HG03565 (cell line): ENCODE results near the gene A3GALT2.
"Not testable (repeated sequence)": the region's sequence is repeated elsewhere in the genome, so short reads cannot be mapped to it uniquely, and the experiment has no call there.

ENCODE experiments used
- ATAC-seq: cut with Tn5 transposase; IDR thresholded peaks from one replicate; pipeline ENCODE4 v1.9.1; 2021; ENCODE audit warnings: mild to moderate bottlenecking, moderate library complexity; ENCODE audit not compliant: unreplicated experiment

The A3GALT2 gene

DNA sequence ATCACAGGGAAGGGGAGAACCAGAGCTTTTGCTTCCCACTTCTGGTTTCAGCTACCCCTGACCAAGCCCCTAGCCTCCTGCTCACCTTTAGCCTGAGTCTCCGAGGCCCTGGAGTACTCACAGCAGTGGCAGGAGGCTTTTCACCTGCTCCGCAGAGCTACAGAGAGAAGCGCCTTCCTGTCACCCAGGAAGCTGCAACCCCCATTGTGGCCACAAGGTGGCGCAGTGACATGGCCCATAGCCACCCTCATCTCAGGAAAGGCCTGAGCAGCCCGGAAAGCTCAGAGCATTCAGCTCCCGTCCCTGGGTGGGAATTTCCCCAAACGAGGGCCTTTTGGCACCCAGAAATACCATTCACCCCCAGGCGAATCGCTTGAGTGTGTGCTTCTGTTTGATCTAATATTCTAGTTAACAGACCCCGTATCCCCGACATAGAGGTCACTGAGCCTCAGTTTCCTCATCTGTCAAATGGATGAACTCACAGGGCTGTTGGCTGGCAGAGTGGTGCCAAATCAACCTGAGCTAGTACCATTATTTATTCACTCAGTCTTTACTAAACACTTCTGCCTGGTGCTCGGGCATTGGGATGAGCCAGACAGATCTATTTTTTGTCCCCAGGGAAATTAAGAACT is 25.3 kb downstream of the A3GALT2 start:
- ATAC-seq, result no peak

DNA sequence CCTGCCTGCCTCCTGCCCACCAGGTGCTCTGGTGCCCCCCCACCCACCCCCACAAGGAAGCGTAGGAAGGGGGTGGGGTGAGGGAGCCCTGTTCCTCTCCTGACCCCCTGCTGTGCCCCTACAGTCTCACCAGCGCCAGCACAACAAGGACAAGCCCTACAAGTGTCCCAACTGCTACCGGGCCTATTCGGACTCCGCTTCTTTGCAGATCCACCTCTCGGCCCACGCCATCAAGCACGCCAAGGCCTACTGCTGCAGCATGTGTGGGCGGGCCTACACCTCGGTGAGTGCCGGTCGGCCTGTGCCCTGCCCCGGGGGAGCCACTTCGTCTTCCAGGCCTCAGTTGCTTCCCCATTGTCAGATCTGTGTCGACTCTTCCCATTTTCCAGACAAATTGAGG is 25.9 kb downstream of the A3GALT2 start:
- no peak for ATAC-seq

DNA sequence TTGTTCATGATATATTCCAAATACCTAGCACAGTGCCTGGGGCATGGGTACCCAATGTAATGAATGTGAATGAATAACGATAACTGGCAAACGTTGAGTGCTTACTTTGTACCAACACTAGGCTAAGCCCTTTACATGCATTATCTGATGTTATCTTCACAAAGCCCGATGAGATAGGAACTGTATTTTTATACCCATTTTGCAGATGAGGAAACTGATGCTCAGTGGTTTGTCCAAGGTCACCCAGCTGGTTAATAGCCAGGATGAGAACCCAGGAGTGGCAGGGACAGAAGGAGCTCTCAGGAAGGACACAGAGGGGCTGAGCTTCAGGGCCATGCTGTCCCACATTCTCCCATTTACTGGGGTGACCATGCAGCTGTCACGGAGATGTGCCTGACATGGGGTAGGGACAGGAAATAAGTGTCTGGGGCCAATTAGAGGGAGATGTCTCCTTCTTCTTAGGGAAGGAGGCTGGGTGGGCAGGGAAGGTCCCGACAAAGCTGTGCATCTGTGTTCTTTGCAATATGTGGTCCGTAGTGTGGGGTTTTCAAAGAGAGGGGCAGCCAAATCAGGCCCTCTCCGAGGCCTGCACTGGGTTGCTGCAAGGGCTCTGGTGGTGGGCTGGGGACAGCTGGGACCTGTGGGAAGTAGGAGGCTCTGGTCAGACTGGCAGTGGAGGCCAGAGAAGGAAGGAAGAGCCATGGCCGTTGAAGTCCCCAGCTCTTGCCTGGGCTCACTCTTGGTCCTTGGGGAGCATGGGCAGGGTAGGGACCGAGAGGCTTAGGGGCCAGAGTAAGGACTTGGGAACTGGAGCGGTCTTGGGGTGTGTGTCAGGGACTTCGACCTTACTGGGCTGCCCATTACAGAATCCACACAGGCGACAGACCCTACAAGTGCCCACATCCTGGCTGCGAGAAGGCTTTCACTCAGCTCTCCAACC is 26.6 kb downstream of the A3GALT2 start:
- no peak for ATAC-seq

DNA sequence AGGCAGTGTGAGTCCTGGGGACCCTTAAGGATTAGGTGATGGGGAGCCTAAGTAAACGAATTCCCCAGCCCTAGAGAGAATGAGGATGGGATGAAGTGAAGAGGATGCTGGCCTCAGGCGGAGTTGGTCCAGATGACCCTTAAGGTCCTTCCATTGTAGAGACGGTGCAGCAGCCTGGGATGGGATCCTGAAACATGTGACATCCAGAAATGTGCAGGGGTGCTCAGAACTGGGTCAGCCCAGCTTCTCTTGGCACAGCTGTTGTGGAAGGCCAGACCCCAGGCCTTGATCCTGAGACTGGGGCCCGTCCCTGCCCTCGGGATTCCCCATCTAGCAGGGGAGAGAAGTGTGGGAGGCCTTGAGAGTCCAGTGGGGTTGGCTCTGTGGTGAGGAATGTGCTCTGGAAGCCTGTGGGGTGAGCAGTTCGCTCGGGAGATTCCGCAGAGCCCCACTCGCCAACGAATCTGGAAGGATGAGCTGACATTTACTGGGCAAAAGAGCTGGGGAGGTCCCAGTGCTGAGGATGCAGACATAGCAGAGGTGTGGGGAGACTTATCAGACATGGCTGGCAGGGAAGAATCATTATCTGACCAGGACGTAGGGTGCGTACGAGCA is 28.1 kb downstream of the A3GALT2 start:
- ATAC-seq, result no peak

DNA sequence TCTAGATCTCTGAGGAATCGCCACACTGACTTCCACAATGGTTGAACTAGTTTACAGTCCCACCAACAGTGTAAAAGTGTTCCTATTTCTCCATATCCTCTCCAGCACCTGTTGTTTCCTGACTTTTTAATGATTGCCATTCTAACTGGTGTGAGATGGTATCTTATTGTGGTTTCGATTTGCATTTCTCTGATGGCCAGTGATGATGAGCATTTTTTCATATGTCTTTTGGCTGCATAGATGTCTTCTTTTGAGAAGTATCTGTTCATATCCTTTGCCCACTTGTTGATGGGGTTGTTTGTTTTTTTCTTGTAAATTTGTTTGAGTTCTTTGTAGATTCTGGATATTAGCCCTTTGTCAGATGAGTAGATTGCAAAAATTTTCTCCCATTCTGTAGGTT is 30.3 kb downstream of the A3GALT2 start:
- not testable (repeated sequence) for ATAC-seq

DNA sequence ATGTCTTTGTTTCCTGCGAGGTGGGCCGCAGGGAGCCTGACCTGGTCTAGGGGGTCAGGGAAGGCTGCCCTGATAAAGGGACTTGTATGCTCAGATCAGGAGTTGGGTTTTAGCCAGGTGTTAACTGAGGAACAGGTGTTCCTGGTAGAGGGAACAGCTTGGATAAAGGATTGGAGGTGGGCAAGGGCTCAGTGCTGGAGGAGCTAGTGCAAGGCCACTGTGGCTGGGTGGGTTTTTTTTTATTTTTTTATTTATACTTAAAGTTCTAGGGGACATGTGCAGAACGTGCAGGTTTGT is 31.1 kb downstream of the A3GALT2 start:
- ATAC-seq, result no peak

DNA sequence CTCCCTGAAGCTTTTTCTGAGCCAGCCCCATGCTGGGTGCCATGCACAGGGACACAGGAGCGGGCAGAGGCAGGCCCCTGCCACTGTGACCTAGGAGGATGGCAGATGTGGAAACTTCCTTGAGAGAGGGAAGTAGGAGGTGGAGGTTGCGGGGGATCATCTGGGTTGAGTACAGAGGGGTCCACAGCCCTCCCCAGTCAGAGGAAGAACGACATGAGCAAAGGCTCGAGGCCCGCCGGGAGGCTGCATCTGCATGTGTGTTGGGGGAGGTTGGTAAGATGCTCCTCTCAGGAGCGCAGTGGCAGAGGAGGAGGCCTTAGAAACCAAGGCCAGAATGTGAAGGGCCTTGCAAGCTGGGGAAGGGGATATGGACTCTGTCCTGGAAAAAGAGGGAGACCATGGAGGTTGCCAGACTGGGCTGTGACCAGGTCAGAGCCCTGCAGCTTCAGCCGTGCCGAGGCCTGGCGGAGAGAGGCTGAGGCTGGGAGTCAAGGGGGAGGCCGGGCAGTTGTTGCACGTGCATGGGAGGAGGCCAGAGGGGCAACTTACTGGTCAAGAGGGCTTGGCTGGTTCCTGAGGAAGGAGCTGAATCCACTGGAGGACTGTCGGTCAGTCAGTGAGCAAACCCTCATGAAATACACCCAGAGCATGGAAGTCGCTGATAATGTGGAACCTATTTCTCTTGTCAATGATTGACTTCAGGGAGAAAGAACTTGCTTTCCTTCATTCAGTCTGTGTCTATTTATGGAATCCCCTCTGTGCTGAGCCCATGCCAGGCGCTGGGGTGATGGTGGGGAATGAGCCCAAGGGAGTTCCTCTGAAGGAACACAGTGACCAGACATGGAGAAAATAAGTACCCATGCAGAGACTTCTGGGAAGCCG is 31.7 kb downstream of the A3GALT2 start:
- no peak for ATAC-seq

DNA sequence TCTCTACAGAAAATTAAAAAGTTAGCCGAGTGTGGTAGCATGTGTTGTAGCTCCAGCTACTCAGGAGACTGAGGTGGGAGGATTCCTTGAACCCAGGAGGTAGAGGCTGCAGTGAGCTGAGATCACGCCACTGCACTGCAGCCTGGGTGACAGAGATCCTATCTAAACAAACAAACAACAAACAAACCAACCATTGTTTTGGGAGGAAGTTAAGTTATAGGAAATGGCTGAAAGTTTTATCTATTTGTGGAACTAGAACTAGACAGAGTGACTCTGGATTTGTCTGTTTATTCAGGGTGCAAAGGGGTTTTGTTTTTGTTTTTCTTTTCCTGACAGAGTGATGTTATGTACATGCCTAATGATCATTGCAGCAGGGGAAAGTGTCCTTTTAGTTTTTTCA is 33.6 kb downstream of the A3GALT2 start:
- ATAC-seq, result no peak

DNA sequence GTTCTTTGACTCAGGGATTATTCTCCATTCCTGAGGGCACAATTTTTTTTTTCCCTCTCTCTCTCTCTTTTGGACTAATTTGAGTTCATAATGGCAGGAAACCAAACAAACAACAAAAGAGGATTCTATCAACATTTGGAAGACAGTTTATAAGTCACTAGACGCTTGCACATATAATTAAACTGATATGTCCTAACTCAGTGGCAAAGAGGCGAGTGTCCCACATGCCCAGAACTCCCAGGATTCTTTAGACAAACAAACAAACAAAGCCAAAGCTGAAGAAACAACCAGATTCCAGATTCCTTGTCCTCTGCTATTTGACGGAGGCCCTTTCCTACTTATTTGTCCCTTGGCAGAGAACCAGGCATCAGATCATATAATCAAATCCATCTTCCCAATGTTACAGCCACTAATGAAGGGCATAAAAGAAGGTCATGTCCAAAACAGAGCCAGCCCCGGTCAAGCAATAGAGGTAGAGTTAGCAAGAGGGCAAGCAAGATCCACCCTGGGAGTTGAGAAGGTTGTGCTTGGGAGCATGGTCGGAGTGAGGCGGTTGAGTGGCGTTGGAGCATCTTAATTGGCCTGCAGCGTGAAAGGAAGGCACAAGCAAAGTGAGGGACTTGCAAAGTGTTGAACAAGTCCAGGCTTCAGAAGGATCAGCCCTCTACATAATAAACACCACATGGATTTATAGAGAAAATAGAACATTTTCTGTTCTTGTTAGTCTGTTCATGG is 34.3 kb downstream of the A3GALT2 start:
- no peak for ATAC-seq

DNA sequence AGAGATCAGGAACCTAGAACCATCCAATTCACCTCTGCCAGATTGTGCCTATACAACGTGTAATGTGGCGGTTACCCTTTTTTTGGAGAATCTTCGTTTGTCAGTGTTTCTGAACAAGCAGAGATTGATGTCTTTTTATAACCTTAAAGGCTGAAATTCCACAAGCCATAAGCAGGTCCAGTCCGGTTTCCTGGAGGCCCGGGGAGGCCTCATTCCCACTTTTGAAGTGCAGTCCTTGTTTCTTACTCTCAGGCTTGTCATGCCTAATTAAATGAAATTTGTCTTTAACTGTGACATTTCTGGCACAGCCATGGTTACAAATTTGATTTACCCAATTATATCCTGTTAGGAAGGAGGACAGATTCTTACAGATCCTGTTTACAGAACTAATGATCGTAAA is 36.8 kb downstream of the A3GALT2 start:
- ATAC-seq, result no peak

DNA sequence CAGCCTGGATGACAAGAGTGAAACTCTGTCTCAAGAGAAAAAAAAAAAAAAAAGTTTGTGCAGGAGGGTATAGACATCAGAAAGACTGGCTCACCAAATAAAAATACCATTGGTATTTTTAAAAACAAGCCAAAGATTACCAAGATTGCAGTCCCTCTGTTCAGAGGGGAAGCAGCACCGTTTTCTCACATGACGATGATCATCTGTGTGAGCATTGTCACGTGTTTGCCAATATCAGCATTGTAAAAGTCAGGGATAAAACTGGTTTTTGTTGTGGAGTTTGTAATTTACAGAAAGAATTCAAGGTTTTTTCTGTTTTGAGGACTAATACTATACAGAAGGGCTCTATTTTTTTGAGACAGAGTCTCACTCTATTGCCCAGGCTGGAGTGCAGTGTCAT is 38.1 kb downstream of the A3GALT2 start:
- ATAC-seq, result no peak

DNA sequence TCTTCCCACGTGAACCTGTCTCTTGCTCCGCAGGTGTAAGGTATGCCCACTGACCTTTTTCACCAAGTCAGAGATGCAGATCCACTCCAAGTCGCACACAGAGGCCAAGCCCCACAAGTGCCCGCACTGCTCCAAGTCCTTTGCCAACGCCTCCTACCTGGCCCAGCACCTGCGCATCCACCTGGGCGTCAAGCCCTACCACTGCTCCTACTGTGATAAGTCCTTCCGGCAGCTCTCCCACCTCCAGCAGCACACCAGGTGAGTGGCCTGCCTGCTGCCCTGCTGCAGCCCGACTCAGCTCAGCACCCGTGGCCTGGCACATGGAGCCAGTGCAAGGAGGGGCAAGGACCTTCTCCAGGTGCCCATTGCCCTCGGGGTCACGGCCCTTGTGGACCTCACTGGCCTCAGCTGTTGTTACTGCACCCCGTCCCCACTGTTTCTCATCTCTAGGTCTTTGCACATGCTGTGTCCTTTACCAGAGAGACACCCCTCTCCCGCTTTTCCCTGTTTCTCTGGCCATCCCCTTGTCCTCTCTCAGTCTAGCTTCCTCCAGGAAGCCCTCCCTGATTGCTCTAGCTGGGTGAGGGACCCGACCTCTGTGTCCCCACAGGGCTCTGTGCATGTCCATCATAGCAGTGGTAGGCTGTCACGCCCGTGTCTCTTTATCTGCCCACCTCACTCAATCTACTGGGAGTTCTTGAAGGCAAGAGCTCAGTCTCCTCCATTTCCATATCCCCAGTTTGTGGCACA is 39.2 kb downstream of the A3GALT2 start:
- ATAC-seq, result no peak

DNA sequence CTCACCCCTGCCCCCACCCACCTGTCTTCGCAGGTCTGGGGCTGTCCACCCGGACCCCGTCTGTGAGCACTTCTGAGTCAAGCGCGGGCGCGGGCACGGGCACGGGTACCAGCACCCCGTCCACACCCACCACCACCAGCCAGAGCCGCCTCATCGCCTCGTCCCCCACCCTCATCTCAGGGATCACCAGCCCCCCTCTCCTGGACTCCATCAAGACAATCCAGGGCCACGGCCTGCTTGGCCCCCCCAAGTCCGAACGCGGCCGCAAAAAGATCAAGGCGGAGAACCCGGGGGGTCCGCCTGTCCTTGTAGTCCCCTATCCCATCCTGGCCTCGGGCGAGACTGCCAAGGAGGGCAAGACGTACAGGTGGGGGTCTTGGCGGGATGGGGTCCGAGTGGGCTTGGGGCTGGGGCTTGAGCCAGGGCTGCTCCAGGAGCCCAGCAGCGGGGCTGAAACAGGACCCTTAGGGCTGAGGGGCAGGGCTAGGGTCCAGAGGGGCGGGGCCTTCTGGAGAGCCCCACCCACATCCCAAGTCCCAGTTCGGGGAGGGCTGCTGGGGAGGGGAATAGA is 40.7 kb downstream of the A3GALT2 start:
- ATAC-seq, result no peak

DNA sequence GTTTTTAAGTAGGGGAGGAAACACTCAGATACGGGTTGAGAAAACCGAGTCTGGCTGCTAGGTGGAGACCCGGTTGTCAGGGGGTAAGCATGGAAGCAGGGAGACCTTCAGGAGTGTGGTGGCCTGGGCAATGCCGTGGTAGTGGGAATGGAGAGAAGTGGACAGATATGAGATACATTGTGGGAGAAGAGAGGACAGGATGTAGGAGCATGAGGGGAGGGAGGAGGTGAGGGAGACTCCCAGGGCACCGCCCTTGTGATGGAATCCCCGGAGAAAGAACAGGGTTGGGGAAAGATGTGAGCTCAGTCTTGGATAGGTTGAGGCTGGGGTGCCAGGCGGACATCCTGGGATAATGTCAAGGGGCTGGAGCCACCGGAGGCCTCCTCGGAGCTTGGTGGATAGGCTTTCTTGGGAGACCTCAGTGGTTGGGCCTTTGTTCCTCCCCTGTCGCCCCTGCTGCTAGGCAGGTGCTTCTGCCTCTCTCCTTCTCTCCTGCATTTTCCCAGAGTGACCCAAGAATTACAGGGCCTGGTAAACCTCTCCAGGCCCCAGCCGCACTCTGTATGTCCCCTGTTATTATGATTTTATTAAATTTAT is 43.3 kb downstream of the A3GALT2 start:
- ATAC-seq, result no peak

DNA sequence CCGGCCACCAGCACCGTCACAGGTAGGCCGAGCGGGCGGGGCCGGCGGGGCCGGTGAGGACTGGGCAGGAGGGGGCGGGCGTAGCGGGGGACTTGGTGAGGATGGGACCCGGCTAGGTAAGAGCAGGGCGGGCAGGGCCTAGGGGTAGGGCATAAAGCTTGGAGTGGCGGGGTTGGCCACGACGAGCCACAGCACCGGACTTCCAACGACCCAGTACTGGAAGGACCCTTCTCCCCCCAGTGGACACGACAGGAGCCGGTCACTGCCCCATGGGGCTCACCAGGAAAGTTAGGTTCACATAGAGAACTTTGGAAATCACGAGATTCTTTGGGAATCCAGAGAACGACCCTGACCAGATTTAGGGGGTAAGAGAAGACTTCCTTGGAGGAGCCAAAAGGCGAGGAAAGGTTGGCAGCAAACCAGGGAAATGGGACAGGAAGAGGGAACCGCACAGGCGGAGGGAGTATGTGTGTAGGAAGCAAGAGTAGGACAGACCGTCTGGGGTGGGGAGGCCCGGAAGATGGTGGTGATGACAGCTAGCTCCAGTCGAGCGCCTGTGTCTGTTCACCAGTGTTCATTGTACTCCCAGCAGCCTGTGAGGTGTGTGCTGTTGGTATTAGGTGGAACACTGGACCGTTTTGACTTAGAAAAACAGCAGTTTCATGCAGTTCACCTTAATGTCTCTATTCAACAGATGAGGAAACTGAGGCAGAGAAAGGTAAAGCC is 44.2 kb downstream of the A3GALT2 start:
- ATAC-seq, result no peak

DNA sequence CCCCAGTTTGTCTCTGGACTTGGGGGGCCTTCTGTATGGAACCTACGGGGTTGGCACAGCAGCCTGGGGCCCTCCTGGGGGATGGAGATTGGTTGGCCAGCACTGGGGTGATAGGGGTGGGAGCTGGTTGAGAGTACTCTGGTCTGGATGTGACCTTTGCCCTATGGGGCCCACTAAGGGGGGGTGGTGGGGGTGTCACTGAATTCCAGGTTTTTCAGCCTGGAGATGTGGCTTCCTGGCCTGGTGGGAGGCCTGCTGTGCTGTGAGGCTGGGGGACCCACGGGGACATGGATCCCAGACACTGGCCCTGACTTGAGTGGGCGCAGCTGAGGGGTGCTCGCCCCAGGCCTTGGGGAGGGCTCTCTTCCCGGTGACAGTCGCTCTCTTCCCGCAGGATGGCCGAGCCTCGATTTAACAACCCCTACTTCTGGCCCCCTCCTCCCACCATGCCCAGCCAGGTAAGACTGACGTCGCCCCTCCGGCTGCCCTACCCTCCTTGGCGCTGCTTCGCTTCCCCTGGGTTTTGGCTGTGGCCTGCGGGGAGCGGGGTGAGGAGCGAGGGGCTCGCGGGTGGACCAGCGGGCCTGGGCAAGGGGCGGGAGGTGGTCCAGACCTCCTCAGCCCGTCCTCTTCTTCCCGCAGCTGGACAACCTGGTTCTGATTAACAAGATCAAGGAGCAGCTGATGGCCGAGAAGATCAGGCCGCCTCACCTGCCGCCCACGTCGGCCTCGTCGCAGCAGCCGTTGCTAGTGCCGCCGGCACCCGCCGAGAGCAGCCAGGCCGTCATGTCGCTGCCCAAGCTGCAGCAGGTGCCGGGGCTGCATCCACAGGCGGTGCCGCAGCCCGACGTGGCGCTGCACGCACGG is 45.0 kb downstream of the A3GALT2 start:
- no peak for ATAC-seq

DNA sequence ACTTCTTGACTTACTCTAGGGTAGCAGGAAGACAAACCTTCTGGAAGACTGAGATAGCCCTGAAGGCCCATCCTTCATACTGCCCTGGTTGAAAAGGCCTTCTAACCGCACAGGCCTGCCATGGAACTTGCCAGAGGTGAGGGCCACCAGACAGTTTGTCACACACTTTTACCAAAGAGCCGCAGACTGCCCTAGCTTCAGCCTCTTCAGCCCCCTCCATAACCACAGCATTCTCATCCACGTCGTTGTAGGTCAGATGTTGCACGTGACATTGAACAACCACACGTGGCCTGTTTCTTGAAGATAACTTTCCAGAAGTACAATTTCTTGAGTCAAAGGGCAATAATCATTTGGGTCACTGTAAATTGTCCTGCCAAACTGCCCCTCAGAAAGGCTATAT is 45.7 kb downstream of the A3GALT2 start:
- ATAC-seq, result no peak
